Measurements from ENCODE around the gene SMAD6. TPM values are rescaled to one million over a fixed set of nuclear protein-coding genes. Genes with fewer than 3 reads are reported as not detected.

SMAD6 gene
- total RNA-seq, 1 experiment from 2014 or later = 6.6 TPM

DNA sequence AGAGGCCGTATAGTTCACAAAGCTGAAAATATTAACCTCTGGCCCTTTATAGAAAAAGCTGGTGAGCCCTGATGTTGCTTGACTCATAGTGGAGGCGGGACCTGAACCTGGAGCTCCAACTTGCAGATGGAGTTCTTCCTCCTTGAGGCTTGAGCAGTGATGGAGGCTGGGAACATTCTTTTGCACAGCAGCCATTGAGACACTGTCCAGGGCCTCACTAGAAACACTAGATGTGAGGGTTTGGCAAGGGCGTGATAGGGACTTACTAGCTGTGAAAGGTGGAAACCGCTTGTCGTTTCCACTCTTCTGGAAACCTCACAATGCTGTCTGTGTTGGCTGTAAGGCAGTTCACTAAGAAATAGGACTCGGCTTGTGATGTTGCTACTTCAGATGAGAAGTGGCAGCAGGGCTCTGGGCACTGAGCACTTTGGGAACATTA, 12.5 kb downstream of the SMAD6 start:
- no peak overlapping the region for H3K27ac ChIP-seq (ENCODE audit: low read depth, low read length)
- no peak for DNase-seq (ENCODE audit: low read depth, low spot score)
- H3K9me2 ChIP-seq (ENCODE audit: insufficient read depth) = no peaks in the 10 kb centered on the region
- H3K9ac ChIP-seq (ENCODE audit: low read length) = no peak overlapping the region
- no peaks in the 10 kb centered on the region for H3K79me2 ChIP-seq (ENCODE audit: insufficient read depth, low read length)
- H3K4me1 ChIP-seq (ENCODE audit: control insufficient read depth in 1 of 2, insufficient read depth in 2 of 2, low read length in 2 of 2) = peaks cover 26 to 44% of the 10 kb centered on the region in 2 experiments
- no peak overlapping the region for H2AFZ ChIP-seq (ENCODE audit: low read depth, low read length, poor library complexity, severe bottlenecking)
- no peaks in the 10 kb centered on the region for H3K36me3 ChIP-seq (ENCODE audit: control insufficient read depth in 1 of 2, insufficient read depth in 2 of 2, low read length in 2 of 2)
- H4K20me1 ChIP-seq (ENCODE audit: insufficient read depth) = no peaks in the 10 kb centered on the region
- no TSS peak for BruUV-seq (replicated peaks)
- TF ChIP-seq YY1 (IDR thresholded peaks at IDR 0.05; ENCODE audit: extremely low read depth, insufficient replicate concordance, low read depth, low read length) (no peak), SIN3A (IDR thresholded peaks at IDR 0.05; ENCODE audit: low read depth) (no peak), EZH2phosphoT487 (IDR thresholded peaks at IDR 0.05; ENCODE audit: borderline replicate concordance) (no peak), ZNF274 (IDR thresholded peaks at IDR 0.05; ENCODE audit: low read depth, low read length) (no peak), EGR1 (IDR thresholded peaks at IDR 0.05; ENCODE audit: low read depth) (no peak), ELF1 (IDR thresholded peaks at IDR 0.05; ENCODE audit: borderline replicate concordance, low read depth) (no peak), SP1 (IDR thresholded peaks at IDR 0.05; ENCODE audit: low read depth) (no peak), SRF (IDR thresholded peaks at IDR 0.05; ENCODE audit: low read depth) (no peak), FOSL1 (IDR thresholded peaks at IDR 0.05; ENCODE audit: low read depth) (no peak), EZH2 (IDR thresholded peaks at IDR 0.05) (no peak), POLR2AphosphoS5 (IDR thresholded peaks at IDR 0.05; ENCODE audit: low read depth, low read length) (no peak), ZFX (IDR thresholded peaks at IDR 0.05) (no peak), RAD21 (IDR thresholded peaks at IDR 0.05; ENCODE audit: low read depth) (no peak), CEBPB (IDR thresholded peaks at IDR 0.05; ENCODE audit: low read depth) (no peak), JUND (IDR thresholded peaks at IDR 0.05) (no peak), POLR2A (IDR thresholded peaks at IDR 0.05; ENCODE audit: borderline replicate concordance, extremely low read depth, insufficient read depth, insufficient read length) (no peak)
- TF ChIP-seq, protein P1, sequence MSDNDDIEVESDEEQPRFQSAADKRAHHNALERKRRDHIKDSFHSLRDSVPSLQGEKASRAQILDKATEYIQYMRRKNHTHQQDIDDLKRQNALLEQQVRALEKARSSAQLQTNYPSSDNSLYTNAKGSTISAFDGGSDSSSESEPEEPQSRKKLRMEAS (IDR thresholded peaks at IDR 0.05) = no peak
- TF ChIP-seq, protein P2, sequence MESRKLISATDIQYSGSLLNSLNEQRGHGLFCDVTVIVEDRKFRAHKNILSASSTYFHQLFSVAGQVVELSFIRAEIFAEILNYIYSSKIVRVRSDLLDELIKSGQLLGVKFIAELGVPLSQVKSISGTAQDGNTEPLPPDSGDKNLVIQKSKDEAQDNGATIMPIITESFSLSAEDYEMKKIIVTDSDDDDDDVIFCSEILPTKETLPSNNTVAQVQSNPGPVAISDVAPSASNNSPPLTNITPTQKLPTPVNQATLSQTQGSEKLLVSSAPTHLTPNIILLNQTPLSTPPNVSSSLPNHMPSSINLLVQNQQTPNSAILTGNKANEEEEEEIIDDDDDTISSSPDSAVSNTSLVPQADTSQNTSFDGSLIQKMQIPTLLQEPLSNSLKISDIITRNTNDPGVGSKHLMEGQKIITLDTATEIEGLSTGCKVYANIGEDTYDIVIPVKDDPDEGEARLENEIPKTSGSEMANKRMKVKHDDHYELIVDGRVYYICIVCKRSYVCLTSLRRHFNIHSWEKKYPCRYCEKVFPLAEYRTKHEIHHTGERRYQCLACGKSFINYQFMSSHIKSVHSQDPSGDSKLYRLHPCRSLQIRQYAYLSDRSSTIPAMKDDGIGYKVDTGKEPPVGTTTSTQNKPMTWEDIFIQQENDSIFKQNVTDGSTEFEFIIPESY (IDR thresholded peaks at IDR 0.05; ENCODE audit: extremely low read depth, insufficient replicate concordance, low read length) = no peak
- TF ChIP-seq, protein P3, sequence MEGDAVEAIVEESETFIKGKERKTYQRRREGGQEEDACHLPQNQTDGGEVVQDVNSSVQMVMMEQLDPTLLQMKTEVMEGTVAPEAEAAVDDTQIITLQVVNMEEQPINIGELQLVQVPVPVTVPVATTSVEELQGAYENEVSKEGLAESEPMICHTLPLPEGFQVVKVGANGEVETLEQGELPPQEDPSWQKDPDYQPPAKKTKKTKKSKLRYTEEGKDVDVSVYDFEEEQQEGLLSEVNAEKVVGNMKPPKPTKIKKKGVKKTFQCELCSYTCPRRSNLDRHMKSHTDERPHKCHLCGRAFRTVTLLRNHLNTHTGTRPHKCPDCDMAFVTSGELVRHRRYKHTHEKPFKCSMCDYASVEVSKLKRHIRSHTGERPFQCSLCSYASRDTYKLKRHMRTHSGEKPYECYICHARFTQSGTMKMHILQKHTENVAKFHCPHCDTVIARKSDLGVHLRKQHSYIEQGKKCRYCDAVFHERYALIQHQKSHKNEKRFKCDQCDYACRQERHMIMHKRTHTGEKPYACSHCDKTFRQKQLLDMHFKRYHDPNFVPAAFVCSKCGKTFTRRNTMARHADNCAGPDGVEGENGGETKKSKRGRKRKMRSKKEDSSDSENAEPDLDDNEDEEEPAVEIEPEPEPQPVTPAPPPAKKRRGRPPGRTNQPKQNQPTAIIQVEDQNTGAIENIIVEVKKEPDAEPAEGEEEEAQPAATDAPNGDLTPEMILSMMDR (IDR thresholded peaks at IDR 0.05 in 2 of 3, conservative IDR thresholded peaks at IDR 0.05 in 1 of 3; ENCODE audit: borderline replicate concordance in 1 of 3, insufficient read depth in 1 of 3, low read depth in 2 of 3, low read length in 2 of 3) = no peak
- TF ChIP-seq, protein P4, sequence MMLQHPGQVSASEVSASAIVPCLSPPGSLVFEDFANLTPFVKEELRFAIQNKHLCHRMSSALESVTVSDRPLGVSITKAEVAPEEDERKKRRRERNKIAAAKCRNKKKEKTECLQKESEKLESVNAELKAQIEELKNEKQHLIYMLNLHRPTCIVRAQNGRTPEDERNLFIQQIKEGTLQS (IDR thresholded peaks at IDR 0.05) = no peak
- ChIA-PET POLR2A (interaction anchor here (0.7 to 1.2 kb wide), 2 partner anchors 10 to 14 kb away, joined by 3 read pairs; no protein-coding TSS in a partner anchor), CTCF (interaction anchor here (1.0 to 2.1 kb wide), 4 partner anchors 8 to 16 kb away, joined by 3 to 6 read pairs (median 3); no protein-coding TSS in a partner anchor), RAD21 (ENCODE audit: low non-redundant PET in 1 of 2, low total read pairs in 2 of 2, uncharacterized antibody in 2 of 2, unreplicated experiment in 2 of 2) (no interaction called here)
- no peaks in the 10 kb centered on the region for H3K27me3 ChIP-seq (ENCODE audit: insufficient read depth, low read length)
- peak overlapping the region; percentile 44; the same call in 1 of the 2 replicates for H3K4me2 ChIP-seq (ENCODE audit: low read length)
- intact Hi-C loops (cut with micrococcal nuclease) = no loop called here
- ATAC-seq = peak; percentile 35
- no peak overlapping the region for H3K4me3 ChIP-seq (replicated peaks in 1 of 2; ENCODE audit: low read depth in 1 of 2, low read length in 2 of 2)
- H3K9me3 ChIP-seq (ENCODE audit: control insufficient read depth in 1 of 2, insufficient read depth in 1 of 2, low read depth in 1 of 2, low read length in 2 of 2) = no peaks in the 10 kb centered on the region

Data from HCT116 (cell line).